Karpas-422 (cell line): ENCODE measurements around the gene BPIFB2. TPM values are rescaled to one million over a fixed set of nuclear protein-coding genes. Genes with fewer than 3 reads are reported as not detected.
"Not testable (repeated sequence)": the region's sequence is repeated elsewhere in the genome, so short reads cannot be mapped to it uniquely, and the experiment has no call there.

ENCODE experiments used
- DNase-seq: peaks from one replicate; pipeline ENCODE4 v3.0.0-alpha.2; 2015
- H2AFZ ChIP-seq: fragments of 200-600 bp; sonication (generic); 2 replicates; pipeline ENCODE4 v1.6.1; 2014; ENCODE audit warnings: antibody characterized with exemption, low read length, mixed read lengths
- H3K27ac ChIP-seq: fragments of 200-600 bp; sonication (generic); 2 replicates; pipeline ENCODE4 v1.5.1; 2014; ENCODE audit warnings: mild to moderate bottlenecking, low read length, moderate library complexity
- H3K27me3 ChIP-seq: fragments of 200-600 bp; sonication (generic); 2 replicates; pipeline ENCODE4 v1.6.1; 2014; ENCODE audit warnings: low read length, mixed read lengths
- H3K36me3 ChIP-seq: fragments of 200-600 bp; sonication (generic); 2 replicates; pipeline ENCODE4 v1.6.1; 2014; ENCODE audit warnings: low read length, mixed read lengths; ENCODE audit not compliant: insufficient read depth
- H3K4me1 ChIP-seq: fragments of 200-600 bp; sonication (generic); 2 replicates; pipeline ENCODE4 v1.6.1; 2014; ENCODE audit warnings: mild to moderate bottlenecking, low read length, mixed read lengths
- H3K4me2 ChIP-seq: fragments of 200-600 bp; sonication (generic); 2 replicates; pipeline ENCODE4 v1.6.1; 2014; ENCODE audit warnings: low read length, low read depth, mild to moderate bottlenecking; ENCODE audit not compliant: poor library complexity, severe bottlenecking
- H3K4me3 ChIP-seq: fragments of 200-600 bp; sonication (generic); 2 replicates; pipeline ENCODE4 v1.5.1; 2014; ENCODE audit warnings: mild to moderate bottlenecking, antibody characterized with exemption, low read length, mixed read lengths
- H3K79me2 ChIP-seq: fragments of 200-600 bp; sonication (generic); 2 replicates; pipeline ENCODE4 v1.6.1; 2014; ENCODE audit warnings: mild to moderate bottlenecking, low read length, mixed read lengths
- H3K9ac ChIP-seq: fragments of 200-600 bp; sonication (generic); 2 replicates; pipeline ENCODE4 v1.6.0; 2014; ENCODE audit warnings: low read length
- H3K9me2 ChIP-seq: fragments of 200-600 bp; sonication (generic), shearing (Covaris generic); replicated peaks from 2 replicates; pipeline ENCODE4 v1.6.0; 2014; ENCODE audit warnings: mild to moderate bottlenecking, low read length, moderate library complexity; ENCODE audit not compliant: insufficient read depth
- H3K9me3 ChIP-seq: fragments of 300-700, 200-600 bp; sonication (generic); 2 replicates; pipeline ENCODE4 v1.6.1; 2014; ENCODE audit warnings: low read length, mixed read lengths
- H4K20me1 ChIP-seq: fragments of 200-600 bp; sonication (generic); 2 replicates; pipeline ENCODE4 v1.6.1; 2014; ENCODE audit warnings: mild to moderate bottlenecking, antibody characterized with exemption, low read length, low read depth; ENCODE audit not compliant: insufficient read depth
- total RNA-seq: library from RNA; depleted of rRNA; stranded (reverse); fragments of >200 nt; shearing (Covaris generic); gene quantifications from 2 replicates; pipeline ENCODE4 v1.2.3, GENCODE V29; 2014; ENCODE audit warnings: low replicate concordance; rRNA removed

The BPIFB2 gene
- total RNA-seq = not detected in 2 replicates

GRCh38 chr20:33007376-33008335, at the start of gene BPIFB2:
TSS of gene BPIFB2 (plus strand) at chr20:33007704. CDS start at chr20:33008575, 871 bp downstream.
- H3K9ac ChIP-seq = no peak within 1 kb of the TSS
- H3K4me3 ChIP-seq = no peak within 1 kb of the TSS
- no peaks in the 10 kb centered on the region for H3K4me1 ChIP-seq

GRCh38 chr20:32958574-32958973, 48.9 kb upstream of the BPIFB2 start:
- Histone ChIP-seq H3K27ac (no peak overlapping the region), H3K4me1 (no peaks in the 10 kb centered on the region), H4K20me1 (no peaks in the 10 kb centered on the region), H3K27me3 (no peaks in the 10 kb centered on the region), H3K9ac (no peak overlapping the region), H3K79me2 (no peaks in the 10 kb centered on the region), H3K4me3 (no peak overlapping the region), H3K9me2 (no peaks in the 10 kb centered on the region), H3K36me3 (no peaks in the 10 kb centered on the region), H3K9me3 (no peaks in the 10 kb centered on the region), H2AFZ (no peak overlapping the region), H3K4me2 (no peak overlapping the region)
- DNase-seq = no peak

More at GRCh38 chr20:33007376-33008335, at the start of gene BPIFB2:
- H3K27me3 ChIP-seq = no peaks in the 10 kb centered on the region
- no peak within 1 kb of the TSS for H2AFZ ChIP-seq
- H3K4me2 ChIP-seq = no peak within 1 kb of the TSS
- no peak within 1 kb of the TSS for H3K27ac ChIP-seq
- no peaks in the 10 kb centered on the region for H4K20me1 ChIP-seq
- no peaks in the 10 kb centered on the region for H3K9me2 ChIP-seq
- no peaks in the 10 kb centered on the region for H3K36me3 ChIP-seq
- H3K9me3 ChIP-seq = peaks cover 4% of the 10 kb centered on the region; the same call in 1 of the 2 replicates
- no peak for DNase-seq
- H3K79me2 ChIP-seq = no peaks in the 10 kb centered on the region

- Histone ChIP-seq H3K4me3 (no peak overlapping the region), H3K27ac (no peak overlapping the region), H3K4me1 (no peaks in the 10 kb centered on the region), H4K20me1 (no peaks in the 10 kb centered on the region), H2AFZ (no peak overlapping the region), H3K4me2 (no peak overlapping the region), H3K27me3 (no peaks in the 10 kb centered on the region), H3K79me2 (no peaks in the 10 kb centered on the region), H3K36me3 (no peaks in the 10 kb centered on the region), H3K9ac (no peak overlapping the region), H3K9me3 (no peaks in the 10 kb centered on the region), H3K9me2 (no peaks in the 10 kb centered on the region)
- DNase-seq = no peak
These were observed 47.9 kb upstream of the BPIFB2 start for GRCh38 chr20:32959351-32960221.

- Histone ChIP-seq H4K20me1 (no peaks in the 10 kb centered on the region), H3K9me3 (no peaks in the 10 kb centered on the region), H3K4me2 (no peak overlapping the region), H3K79me2 (no peaks in the 10 kb centered on the region), H3K4me3 (no peak overlapping the region), H3K9me2 (no peaks in the 10 kb centered on the region), H3K9ac (no peak overlapping the region), H2AFZ (no peak overlapping the region), H3K36me3 (no peaks in the 10 kb centered on the region), H3K4me1 (no peaks in the 10 kb centered on the region), H3K27ac (no peak overlapping the region), H3K27me3 (no peaks in the 10 kb centered on the region)
- no peak for DNase-seq
These were observed 47.3 kb upstream of the BPIFB2 start for GRCh38 chr20:32960222-32960518.

GRCh38 chr20:32960849-32961731, 46.4 kb upstream of the BPIFB2 start:
- DNase-seq = peak; percentile 22
- no peak overlapping the region for H2AFZ ChIP-seq

GRCh38 chr20:32962053-32962452, 45.5 kb upstream of the BPIFB2 start:
- no peak overlapping the region for H3K4me2 ChIP-seq
- DNase-seq = no peak
- no peaks in the 10 kb centered on the region for H3K4me1 ChIP-seq
- H3K9me3 ChIP-seq = no peaks in the 10 kb centered on the region
- no peaks in the 10 kb centered on the region for H3K36me3 ChIP-seq
- H3K9me2 ChIP-seq = no peaks in the 10 kb centered on the region
- H3K4me3 ChIP-seq = no peak overlapping the region
- no peaks in the 10 kb centered on the region for H3K27me3 ChIP-seq
- H4K20me1 ChIP-seq = no peaks in the 10 kb centered on the region
- H3K27ac ChIP-seq = no peak overlapping the region
- no peak overlapping the region for H3K9ac ChIP-seq
- no peaks in the 10 kb centered on the region for H3K79me2 ChIP-seq
- H2AFZ ChIP-seq = no peak overlapping the region

More at GRCh38 chr20:32960849-32961731, 46.4 kb upstream of the BPIFB2 start:
- H3K27ac ChIP-seq = no peak overlapping the region
- no peak overlapping the region for H3K4me3 ChIP-seq
- H3K9me3 ChIP-seq = no peaks in the 10 kb centered on the region
- H3K36me3 ChIP-seq = no peaks in the 10 kb centered on the region
- H3K27me3 ChIP-seq = no peaks in the 10 kb centered on the region
- H3K9ac ChIP-seq = no peak overlapping the region
- H3K4me2 ChIP-seq = no peak overlapping the region
- H3K9me2 ChIP-seq = no peaks in the 10 kb centered on the region
- no peaks in the 10 kb centered on the region for H3K79me2 ChIP-seq
- no peaks in the 10 kb centered on the region for H4K20me1 ChIP-seq
- no peaks in the 10 kb centered on the region for H3K4me1 ChIP-seq

GRCh38 chr20:32962646-32963045, 44.9 kb upstream of the BPIFB2 start:
- not testable (repeated sequence) for H3K4me2 ChIP-seq, H3K9me3 ChIP-seq, H3K27ac ChIP-seq, H3K9me2 ChIP-seq, H4K20me1 ChIP-seq, H3K4me1 ChIP-seq, H3K4me3 ChIP-seq, H3K27me3 ChIP-seq, DNase-seq, H2AFZ ChIP-seq, H3K9ac ChIP-seq, H3K79me2 ChIP-seq, H3K36me3 ChIP-seq
